H9 (cell line): ENCODE measurements around the gene RFESD. TPM values are rescaled to one million over a fixed set of nuclear protein-coding genes. Genes with fewer than 3 reads are reported as not detected.

Experiments
- DNase-seq: peaks from one replicate; pipeline ENCODE4 v3.0.0-alpha.2; 2017
- H2AFZ ChIP-seq: one replicate; pipeline ENCODE4 v1.6.1; 2013; ENCODE audit warnings: mild to moderate bottlenecking, low read length, control low read depth, moderate library complexity
- H2AK5ac ChIP-seq: 2 replicates; pipeline ENCODE4 v1.6.1; 2013; ENCODE audit warnings: low read length, control low read depth, mixed read lengths; ENCODE audit not compliant: insufficient read length
- H2BK120ac ChIP-seq: one replicate; pipeline ENCODE4 v1.6.1; 2013; ENCODE audit warnings: low read depth, mild to moderate bottlenecking, low read length, control low read depth, inconsistent platforms; ENCODE audit not compliant: poor library complexity, severe bottlenecking
- H2BK12ac ChIP-seq: 2 replicates; pipeline ENCODE4 v1.6.1; 2013; ENCODE audit warnings: low read length, control low read depth, mixed read lengths, low read depth; ENCODE audit not compliant: insufficient read length
- H2BK15ac ChIP-seq: 2 replicates; pipeline ENCODE4 v1.6.1; 2013; ENCODE audit warnings: low read depth, low read length, control low read depth
- H2BK20ac ChIP-seq: one replicate; pipeline ENCODE4 v1.6.1; 2013; ENCODE audit warnings: low read depth, mild to moderate bottlenecking, low read length, control low read depth, inconsistent platforms; ENCODE audit not compliant: poor library complexity, severe bottlenecking
- H2BK5ac ChIP-seq: 2 replicates; pipeline ENCODE4 v1.6.1; 2013; ENCODE audit warnings: low read length, control low read depth, mixed read lengths; ENCODE audit not compliant: insufficient read length
- H3K14ac ChIP-seq: 2 replicates; pipeline ENCODE4 v1.6.1; 2013; ENCODE audit warnings: low read length, control low read depth; ENCODE audit not compliant: insufficient read depth
- H3K18ac ChIP-seq: 2 replicates; pipeline ENCODE4 v1.6.1; 2013; ENCODE audit warnings: low read depth, mild to moderate bottlenecking, mixed read lengths, low read length, control low read depth; ENCODE audit not compliant: insufficient read length
- H3K23ac ChIP-seq: 2 replicates; pipeline ENCODE4 v1.6.1; 2013; ENCODE audit warnings: low read length, control low read depth, mixed read lengths, low read depth; ENCODE audit not compliant: insufficient read length
- H3K23me2 ChIP-seq: 2 replicates; pipeline ENCODE4 v1.6.1; 2013; ENCODE audit warnings: low read depth, mild to moderate bottlenecking, mixed read lengths, low read length, control low read depth; ENCODE audit not compliant: insufficient read length, poor library complexity, severe bottlenecking
- H3K27ac ChIP-seq: 2 replicates; pipeline ENCODE4 v1.5.1; 2013; ENCODE audit warnings: low read length, control low read depth, mixed read lengths, low read depth; ENCODE audit not compliant: insufficient read length
- H3K27me3 ChIP-seq: 2 replicates; pipeline ENCODE4 v1.6.1; 2013; ENCODE audit warnings: low read length, control low read depth, inconsistent platforms; ENCODE audit not compliant: insufficient read depth
- H3K4ac ChIP-seq: 2 replicates; pipeline ENCODE4 v1.6.1; 2013; ENCODE audit warnings: low read depth, mild to moderate bottlenecking, control low read depth, inconsistent platforms, low read length, moderate library complexity
- H3K4me1 ChIP-seq: 2 replicates; pipeline ENCODE4 v1.6.1; 2013; ENCODE audit warnings: low read length, control low read depth, inconsistent platforms; ENCODE audit not compliant: insufficient read depth
- H3K4me2 ChIP-seq: 2 replicates; pipeline ENCODE4 v1.6.1; 2013; ENCODE audit warnings: low read length, control low read depth, mixed read lengths; ENCODE audit not compliant: insufficient read length, insufficient read depth
- H3K56ac ChIP-seq: 2 replicates; pipeline ENCODE4 v1.6.1; 2013; ENCODE audit warnings: low read depth, mild to moderate bottlenecking, mixed read lengths, low read length, control low read depth; ENCODE audit not compliant: insufficient read length
- H3K79me1 ChIP-seq: 2 replicates; pipeline ENCODE4 v1.6.1; 2013; ENCODE audit warnings: low read depth, mild to moderate bottlenecking, moderate library complexity, low read length, control low read depth, inconsistent platforms; ENCODE audit not compliant: insufficient read depth, poor library complexity, severe bottlenecking
- H3K79me2 ChIP-seq: 2 replicates; pipeline ENCODE4 v1.6.1; 2013; ENCODE audit warnings: low read length, control low read depth, inconsistent platforms; ENCODE audit not compliant: insufficient read depth
- H3K9ac ChIP-seq: 2 replicates; pipeline ENCODE4 v1.6.1; 2013; ENCODE audit warnings: low read length, control low read depth, mixed read lengths; ENCODE audit not compliant: insufficient read length; ENCODE audit errors: extremely low read depth
- H3K9me3 ChIP-seq: one replicate; pipeline ENCODE4 v1.6.1; 2013; ENCODE audit warnings: low read depth, low read length, inconsistent platforms; ENCODE audit not compliant: control insufficient read depth
- H3T11ph ChIP-seq: one replicate; pipeline ENCODE4 v1.6.1; 2013; ENCODE audit warnings: mild to moderate bottlenecking, low read length, control low read depth, inconsistent platforms
- H4K20me1 ChIP-seq: one replicate; pipeline ENCODE4 v1.6.1; 2013; ENCODE audit not compliant: control insufficient read depth, insufficient read length, insufficient read depth
- H4K5ac ChIP-seq: 2 replicates; pipeline ENCODE4 v1.6.1; 2013; ENCODE audit warnings: low read depth, mild to moderate bottlenecking, mixed read lengths, low read length, control low read depth; ENCODE audit not compliant: insufficient read length
- H4K8ac ChIP-seq: replicated peaks from 2 replicates; pipeline ENCODE4 v1.6.1; 2013; ENCODE audit warnings: low read length, control low read depth, mixed read lengths, low read depth; ENCODE audit not compliant: insufficient read length
- H4K91ac ChIP-seq: 2 replicates; pipeline ENCODE4 v1.6.1; 2013; ENCODE audit warnings: low read depth, mild to moderate bottlenecking, moderate library complexity, mixed read lengths, low read length, control low read depth; ENCODE audit not compliant: insufficient read length
- H3K27ac Mint-ChIP-seq, 3 experiments: 2 replicates in 2 of 3; 3 replicates in 1 of 3; pipeline ENCODE4 v1.8.0; 2020 to 2021; ENCODE audit warnings: mixed read lengths in 3 of 3, mild to moderate bottlenecking in 1 of 3, moderate library complexity in 1 of 3
- H3K27me3 Mint-ChIP-seq: 2 replicates; pipeline ENCODE4 v1.8.0; 2021; ENCODE audit warnings: low read depth, mild to moderate bottlenecking, moderate library complexity, mixed read lengths
- H3K36me3 Mint-ChIP-seq, 3 experiments: 2 replicates in 2 of 3; 3 replicates in 1 of 3; pipeline ENCODE4 v1.8.0; 2020 to 2021; ENCODE audit warnings: low read depth in 3 of 3, mixed read lengths in 3 of 3; ENCODE audit not compliant: insufficient read depth in 1 of 3
- H3K4me1 Mint-ChIP-seq, 2 experiments: 2 replicates each; pipeline ENCODE4 v1.8.0; 2020; ENCODE audit warnings: mixed read lengths in 2 of 2
- H3K4me3 Mint-ChIP-seq, 2 experiments: 2 replicates in 1 of 2; 3 replicates in 1 of 2; pipeline ENCODE4 v1.8.0; 2020 to 2021; ENCODE audit warnings: mild to moderate bottlenecking in 2 of 2, mixed read lengths in 2 of 2, moderate library complexity in 1 of 2
- H3K9me3 Mint-ChIP-seq, 2 experiments: 2 replicates in 1 of 2; 3 replicates in 1 of 2; pipeline ENCODE4 v1.8.0; 2020; ENCODE audit warnings: mild to moderate bottlenecking in 2 of 2, mixed read lengths in 2 of 2, moderate library complexity in 1 of 2
- WGBS: extraction: QIAGEN DNeasy Blood & Tissue Kit; methylation state at CpG from one replicate; pipeline ENCODE4 v1.1.7; 2013; ENCODE audit warnings: missing lambda C conversion rate, low lambda C conversion rate, mixed read lengths; ENCODE audit not compliant: insufficient read length; ENCODE audit errors: extremely low coverage; 5-methylcytosine and 5-hydroxymethylcytosine counted together
- total RNA-seq: library from RNA; stranded (reverse); gene quantifications from 2 replicates; pipeline ENCODE4 v1.2.1, GENCODE V29; 2021
- TF ChIP-seq, protein P1 (sequence below): fragments of 200-600 bp; sonication (generic); conservative IDR thresholded peaks from 3 replicates; pipeline ENCODE4 v1.8.0; 2021; ENCODE audit warnings: antibody characterized with exemption, mild to moderate bottlenecking

RFESD gene
- total RNA-seq, 1 experiment from 2014 or later: 1.7 TPM

DNA sequence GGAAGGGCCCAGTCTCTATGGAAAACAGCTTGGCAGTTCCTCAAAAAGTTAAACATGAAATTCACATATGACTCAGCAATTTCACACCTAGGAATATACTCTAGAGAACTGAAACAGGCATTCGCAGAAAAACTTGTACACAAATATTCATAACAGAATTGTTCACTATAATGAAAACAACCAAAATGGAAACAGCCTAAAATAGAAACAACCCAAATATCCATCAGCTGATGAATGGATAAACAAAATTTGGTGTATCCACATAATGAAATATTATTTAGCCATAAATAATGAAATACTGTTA lies 31.5 kb upstream of the RFESD start:
- peaks cover 4% of the 10 kb centered on the region for H3K23me2 ChIP-seq
- no peaks in the 10 kb centered on the region for H3K4me1 ChIP-seq
- no peaks in the 10 kb centered on the region for H3K9me3 ChIP-seq
- H2BK120ac ChIP-seq: no peak overlapping the region
- no peaks in the 10 kb centered on the region for H3K79me1 ChIP-seq
- no peak overlapping the region for H2BK20ac ChIP-seq
- no peak overlapping the region for H3K9ac ChIP-seq
- H2AFZ ChIP-seq: no peak overlapping the region
- peaks cover 9 to 10% of the 10 kb centered on the region in 2 experiments for H3K4me1 Mint-ChIP-seq
- peaks cover 15% of the 10 kb centered on the region for H3K27me3 ChIP-seq
- no peak overlapping the region for H4K91ac ChIP-seq
- H3K27ac Mint-ChIP-seq: no peak overlapping the region
- no peak overlapping the region for H3K14ac ChIP-seq
- no peak overlapping the region for H3K23ac ChIP-seq
- WGBS: no CpG with 5 or more reads among the region's 1 CpG
- H3K56ac ChIP-seq: no peak overlapping the region
- no peak overlapping the region for H4K8ac ChIP-seq
- no peak overlapping the region for H3K4me2 ChIP-seq
- H3T11ph ChIP-seq: no peak overlapping the region
- no peak for DNase-seq
- no peak overlapping the region for H2BK15ac ChIP-seq
- H3K27ac ChIP-seq: no peak overlapping the region
- no peaks in the 10 kb centered on the region for H4K20me1 ChIP-seq
- H3K4me3 Mint-ChIP-seq: no peak overlapping the region
- H2AK5ac ChIP-seq: no peak overlapping the region
- H3K9me3 Mint-ChIP-seq: peaks cover 13 to 14% of the 10 kb centered on the region in 2 experiments
- H2BK12ac ChIP-seq: no peak overlapping the region
- no peak overlapping the region for H3K4ac ChIP-seq
- no peak overlapping the region for H3K18ac ChIP-seq
- peaks cover 30% of the 10 kb centered on the region for H3K27me3 Mint-ChIP-seq
- no peak overlapping the region for H2BK5ac ChIP-seq
- peaks cover 5 to 14% (median 5%) of the 10 kb centered on the region in 3 experiments; a peak in 5 of 7 replicates for H3K36me3 Mint-ChIP-seq
- no peak overlapping the region for H4K5ac ChIP-seq
- H3K79me2 ChIP-seq: no peaks in the 10 kb centered on the region
- TF ChIP-seq, protein P1, sequence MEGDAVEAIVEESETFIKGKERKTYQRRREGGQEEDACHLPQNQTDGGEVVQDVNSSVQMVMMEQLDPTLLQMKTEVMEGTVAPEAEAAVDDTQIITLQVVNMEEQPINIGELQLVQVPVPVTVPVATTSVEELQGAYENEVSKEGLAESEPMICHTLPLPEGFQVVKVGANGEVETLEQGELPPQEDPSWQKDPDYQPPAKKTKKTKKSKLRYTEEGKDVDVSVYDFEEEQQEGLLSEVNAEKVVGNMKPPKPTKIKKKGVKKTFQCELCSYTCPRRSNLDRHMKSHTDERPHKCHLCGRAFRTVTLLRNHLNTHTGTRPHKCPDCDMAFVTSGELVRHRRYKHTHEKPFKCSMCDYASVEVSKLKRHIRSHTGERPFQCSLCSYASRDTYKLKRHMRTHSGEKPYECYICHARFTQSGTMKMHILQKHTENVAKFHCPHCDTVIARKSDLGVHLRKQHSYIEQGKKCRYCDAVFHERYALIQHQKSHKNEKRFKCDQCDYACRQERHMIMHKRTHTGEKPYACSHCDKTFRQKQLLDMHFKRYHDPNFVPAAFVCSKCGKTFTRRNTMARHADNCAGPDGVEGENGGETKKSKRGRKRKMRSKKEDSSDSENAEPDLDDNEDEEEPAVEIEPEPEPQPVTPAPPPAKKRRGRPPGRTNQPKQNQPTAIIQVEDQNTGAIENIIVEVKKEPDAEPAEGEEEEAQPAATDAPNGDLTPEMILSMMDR: no peak
